Esophagus muscularis mucosa (tissue), 4 donors: ENCODE data around the gene AP5S1. TPM values are rescaled to one million over a fixed set of nuclear protein-coding genes. Genes with fewer than 3 reads are reported as not detected.
A peak's percentile ranks its signal among the peaks of the same experiment; 100 is the strongest.

Source experiments
- DNase-seq: peaks from one replicate; pipeline ENCODE4 v3.0.0-alpha.2; 2017; ENCODE audit errors: extremely low spot score
- H3K27ac ChIP-seq, 4 donors: fragments of 200-600 bp; sonication (generic); replicated peaks in 1 of 4; 1 replicate in 3 of 4; 2 replicates in 1 of 4; pipeline ENCODE4 v1.5.1; 2016 to 2019; ENCODE audit warnings: mild to moderate bottlenecking in 1 of 4
- H3K27me3 ChIP-seq, 4 donors: fragments of 200-600 bp; sonication (generic); one replicate each; pipeline versions ENCODE4 v1.5.1 to v1.6.0; 2016 to 2019
- H3K36me3 ChIP-seq, 4 donors: fragments of 200-600 bp; sonication (generic); one replicate each; pipeline ENCODE4 v1.5.1; 2016 to 2019
- H3K4me1 ChIP-seq, 4 donors: fragments of 200-600 bp; sonication (generic); one replicate each; pipeline ENCODE4 v1.5.1; 2016 to 2019
- H3K4me3 ChIP-seq, 4 donors: fragments of 200-600 bp; sonication (generic); 1 replicate in 2 of 4; 2 replicates in 2 of 4; pipeline ENCODE4 v1.5.1; 2016 to 2019; ENCODE audit warnings: mild to moderate bottlenecking in 4 of 4, moderate library complexity in 1 of 4
- H3K9me3 ChIP-seq, 4 donors: fragments of 200-600 bp; sonication (generic); 1 replicate in 3 of 4; 2 replicates in 1 of 4; pipeline ENCODE4 v1.5.1; 2016 to 2019
- CTCF ChIP-seq, 3 experiments: fragments of 200-600 bp in 2 of 3; fragments of 450-650 bp in 1 of 3; sonication (generic) in 2 of 3; IDR thresholded peaks; one replicate each; pipeline ENCODE4 v1.5.1; 2017 to 2019; ENCODE audit warnings: antibody characterized with exemption in 3 of 3, mild to moderate bottlenecking in 2 of 3, moderate library complexity in 1 of 3
- EP300 ChIP-seq: sonication (generic); formaldehyde crosslinking; IDR thresholded peaks from one replicate; pipeline ENCODE4 v1.6.1; 2017; ENCODE audit warnings: antibody characterized with exemption
- POLR2A ChIP-seq: fragments of 450-650 bp; IDR thresholded peaks from one replicate; pipeline ENCODE4 v1.6.1; 2017; ENCODE audit warnings: antibody characterized with exemption, moderate library complexity, mild to moderate bottlenecking, low read depth
- POLR2AphosphoS5 ChIP-seq, 2 donors: sonication (generic); formaldehyde crosslinking; IDR thresholded peaks; one replicate each; pipeline ENCODE4 v1.6.1; 2017; ENCODE audit warnings: antibody characterized with exemption in 2 of 2
- WGBS: methylation state at CpG from one replicate; pipeline ENCODE4 v1.1.5; 2018; 5-methylcytosine and 5-hydroxymethylcytosine counted together
- intact Hi-C: fragments of 100-400 bp; cut with DNase I; formaldehyde crosslinking; loops from one replicate; pipeline ENCODE4 v1.15.1; 2023
- total RNA-seq, 4 donors: library from RNA; depleted of rRNA; stranded (reverse); fragments of >200 nt; gene quantifications; one replicate each; pipeline versions ENCODE4 v1.1.0 to v1.2.1, GENCODE V29; 2016

AP5S1 gene
- total RNA-seq, 4 donors from 2014 or later, result 7.9 to 11.7 (median 11.2) TPM

GRCh38 chr20:3796477-3797225 is 23.7 kb upstream of the AP5S1 start:
- Histone ChIP-seq H3K4me3 (peak overlapping the region; percentile 63 to 81 (median 66)), H3K9me3 (no peaks in the 10 kb centered on the region), H3K4me1 (peaks cover 15 to 57% (median 56%) of the 10 kb centered on the region in 4 donors), H3K27me3 (no peaks in the 10 kb centered on the region), H3K27ac (peak overlapping the region; percentile 95 to 99 (median 98)), H3K36me3 (peaks cover 9 to 38% (median 24%) of the 10 kb centered on the region in 4 donors)
- no peak for DNase-seq
- intact Hi-C loops, result no loop called here
- no peak for TF ChIP-seq POLR2AphosphoS5 (IDR thresholded peaks at IDR 0.05)
- no peak for TF ChIP-seq CTCF (IDR thresholded peaks at IDR 0.05)
- no peak for TF ChIP-seq EP300
- TF ChIP-seq POLR2A, result no peak
- WGBS, result 33% methylated on average over 7 of the region's 33 CpGs

GRCh38 chr20:3797226-3797545 is 23.2 kb upstream of the AP5S1 start:
- peaks cover 15 to 57% (median 56%) of the 10 kb centered on the region in 4 donors for H3K4me1 ChIP-seq
- no peaks in the 10 kb centered on the region for H3K27me3 ChIP-seq
- no peaks in the 10 kb centered on the region for H3K9me3 ChIP-seq
- WGBS, result 83% methylated on average over 5 of the region's 5 CpGs
- no peak for DNase-seq
- H3K36me3 ChIP-seq, result peaks cover 15 to 44% (median 29%) of the 10 kb centered on the region in 4 donors
- intact Hi-C loops, result no loop called here
- peak overlapping the region; percentile 95 to 99 (median 98) for H3K27ac ChIP-seq
- TF ChIP-seq POLR2A (no peak), EP300 (no peak), POLR2AphosphoS5 (IDR thresholded peaks at IDR 0.05) (no peak), CTCF (IDR thresholded peaks at IDR 0.05) (no peak)
- peak overlapping the region; percentile 63 to 81 (median 66) for H3K4me3 ChIP-seq

- intact Hi-C loops, result no loop called here
- Histone ChIP-seq H3K27ac (peak overlapping the region; percentile 95 to 99 (median 98)), H3K9me3 (no peaks in the 10 kb centered on the region), H3K4me1 (peaks cover 15 to 58% (median 57%) of the 10 kb centered on the region in 4 donors), H3K27me3 (no peaks in the 10 kb centered on the region), H3K36me3 (peaks cover 21 to 50% (median 34%) of the 10 kb centered on the region in 4 donors), H3K4me3 (peak overlapping the region; percentile 63 to 81 (median 66))
- TF ChIP-seq POLR2A, result no peak
- no peak for TF ChIP-seq EP300
- no peak for TF ChIP-seq POLR2AphosphoS5 (IDR thresholded peaks at IDR 0.05)
- TF ChIP-seq CTCF (IDR thresholded peaks at IDR 0.05), result no peak
- 66% methylated on average over 19 of the region's 19 CpGs for WGBS
- DNase-seq, result no peak
Measured at GRCh38 chr20:3797592-3798372, 22.6 kb upstream of the AP5S1 start.

GRCh38 chr20:3798373-3798768 is 22.0 kb upstream of the AP5S1 start:
- H3K9me3 ChIP-seq, result no peaks in the 10 kb centered on the region
- H3K27ac ChIP-seq, result peak overlapping the region; percentile 95 to 99 (median 98)
- WGBS, result 85% methylated on average over 5 of the region's 5 CpGs
- peaks cover 15 to 59% (median 57%) of the 10 kb centered on the region in 4 donors for H3K4me1 ChIP-seq
- TF ChIP-seq CTCF (IDR thresholded peaks at IDR 0.05) (no peak), POLR2AphosphoS5 (IDR thresholded peaks at IDR 0.05) (no peak), EP300 (no peak), POLR2A (no peak)
- H3K4me3 ChIP-seq, result peak overlapping the region in 2 of 4 donors; percentile 67 to 81
- no peak for DNase-seq
- H3K36me3 ChIP-seq, result peaks cover 27 to 56% (median 40%) of the 10 kb centered on the region in 4 donors
- H3K27me3 ChIP-seq, result no peaks in the 10 kb centered on the region
- intact Hi-C loops, result no loop called here
